ENCODE measurements around the gene SUMF1.

- TF ChIP-seq CTCF (IDR thresholded peaks at IDR 0.05) (no peak), POLR2A (IDR thresholded peaks at IDR 0.05) (no peak)
These were observed 47.1 kb downstream of the SUMF1 start for GRCh38 chr3:4419920-4420319.
